GM08714 (cell line): ENCODE results near the gene CORO2A.

ENCODE experiments used
- H3K4me3 ChIP-seq: fragments of 200-500 bp; sonication (Bioruptor generic); 2 replicates; pipeline ENCODE4 v1.5.1; 2014; ENCODE audit warnings: mild to moderate bottlenecking, low read length, inconsistent platforms
- ZNF274 ChIP-seq: IDR thresholded peaks from 2 replicates; pipeline ENCODE4 v1.6.1; 2012; ENCODE audit warnings: mild to moderate bottlenecking, low read depth, low read length

Gene CORO2A

DNA sequence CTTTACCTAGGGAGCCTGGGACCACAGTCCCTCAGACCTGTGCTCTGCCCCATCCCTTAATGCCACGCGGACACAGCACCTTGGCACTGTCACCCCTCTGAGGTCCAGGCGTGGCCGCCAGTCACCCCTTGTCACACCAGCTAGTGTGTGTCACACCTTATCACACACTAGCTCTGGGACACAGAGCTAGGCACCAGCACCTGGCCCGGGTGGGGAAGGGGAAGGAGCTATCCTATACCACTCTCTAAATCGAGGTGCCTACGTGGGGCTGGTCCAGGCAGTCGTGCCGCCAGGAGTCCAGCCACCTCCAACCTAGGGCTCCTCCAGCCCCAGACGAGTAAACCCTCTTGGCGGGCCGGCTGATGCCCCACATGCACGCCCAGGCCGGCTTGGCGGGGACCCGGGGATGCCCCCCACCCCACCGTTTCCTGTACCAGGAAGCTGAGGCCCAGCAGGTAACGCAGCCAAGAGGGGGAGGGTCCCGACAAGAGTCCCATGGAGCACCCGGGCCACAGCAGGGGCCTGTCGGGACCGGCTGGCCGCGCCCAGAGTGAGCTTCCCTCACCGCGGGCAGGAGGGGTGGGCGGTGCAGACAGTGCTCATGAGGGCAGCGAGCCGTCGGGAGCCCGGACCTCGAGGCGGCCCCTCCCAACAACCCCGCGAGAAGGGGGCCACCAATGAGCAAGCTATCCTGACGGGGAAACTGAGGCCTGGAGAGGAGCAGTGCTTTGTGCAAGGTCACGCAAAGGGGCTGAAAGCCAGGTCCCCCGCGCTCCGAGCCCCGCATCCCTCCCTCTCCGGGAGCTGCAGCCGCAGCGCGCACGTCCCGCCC is 550 bp downstream of the CORO2A start:
- H3K4me3 ChIP-seq = peak overlapping the region; percentile 58; the same call in 1 of the 2 replicates
- TF ChIP-seq ZNF274 = no peak

DNA sequence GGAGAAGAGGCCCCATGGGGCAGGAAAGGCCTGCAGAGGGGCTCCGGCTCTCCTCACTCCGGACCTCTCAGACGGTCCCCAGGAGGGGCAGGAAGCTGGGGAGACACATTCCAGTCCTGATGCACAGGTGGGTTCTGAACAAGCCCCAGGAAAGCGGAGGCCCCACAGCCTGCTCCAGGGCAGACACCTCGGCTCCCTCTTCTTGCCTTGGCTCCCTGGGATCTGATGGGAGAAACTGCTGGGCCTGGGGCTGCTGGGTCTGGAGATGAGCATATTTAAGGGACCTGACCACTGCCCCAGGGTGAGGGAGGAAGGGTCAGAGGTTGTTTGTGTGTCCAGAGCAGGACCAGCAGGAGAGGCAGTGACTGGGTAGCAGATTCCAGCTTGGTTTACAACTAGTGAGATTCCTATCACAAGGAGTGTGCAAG is 1.2 kb downstream of the CORO2A start:
- H3K4me3 ChIP-seq = no peak overlapping the region
- no peak for TF ChIP-seq ZNF274

- no peak for TF ChIP-seq ZNF274
- no peak overlapping the region for H3K4me3 ChIP-seq
Observed at GRCh38 chr9:98190757-98191105, 1.7 kb downstream of the CORO2A start.

- no peak overlapping the region for H3K4me3 ChIP-seq
- TF ChIP-seq ZNF274 = no peak
Observed at GRCh38 chr9:98189412-98189811, 3.0 kb downstream of the CORO2A start.

GRCh38 chr9:98187926-98188325 is 4.5 kb downstream of the CORO2A start:
- TF ChIP-seq ZNF274 = no peak

GRCh38 chr9:98186236-98186635 is 6.2 kb downstream of the CORO2A start:
- TF ChIP-seq ZNF274 = no peak
- H3K4me3 ChIP-seq = no peak overlapping the region

More at GRCh38 chr9:98187926-98188325, 4.5 kb downstream of the CORO2A start:
- no peak overlapping the region for H3K4me3 ChIP-seq

DNA sequence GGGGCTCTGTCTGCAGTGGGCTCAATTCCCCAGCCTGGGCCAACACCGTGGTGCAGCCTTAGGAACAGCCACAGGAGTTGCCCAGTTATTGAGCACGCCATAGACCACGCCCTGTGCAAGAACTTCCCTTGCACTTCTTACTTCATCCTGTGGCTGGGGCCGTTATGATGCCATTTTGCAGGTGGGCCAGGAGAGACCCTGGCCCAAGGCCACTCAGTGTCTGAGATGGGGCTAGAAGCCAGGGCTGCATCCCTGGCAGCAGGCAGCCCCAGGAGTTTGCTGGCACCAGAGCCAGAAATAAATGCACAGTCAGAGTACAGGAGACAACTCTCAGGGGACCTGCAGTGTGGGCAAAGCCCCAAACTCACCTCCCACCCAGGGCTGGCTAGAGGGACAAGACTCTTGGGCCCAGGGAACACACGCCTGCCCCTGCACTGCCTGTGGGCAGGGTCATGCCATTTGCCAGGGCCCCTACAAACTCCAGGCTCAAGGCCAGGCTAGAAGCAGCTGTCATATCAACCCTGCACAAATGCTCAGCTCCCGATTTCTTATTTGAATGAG is 6.7 kb downstream of the CORO2A start:
- H3K4me3 ChIP-seq = no peak overlapping the region
- TF ChIP-seq ZNF274 = no peak

DNA sequence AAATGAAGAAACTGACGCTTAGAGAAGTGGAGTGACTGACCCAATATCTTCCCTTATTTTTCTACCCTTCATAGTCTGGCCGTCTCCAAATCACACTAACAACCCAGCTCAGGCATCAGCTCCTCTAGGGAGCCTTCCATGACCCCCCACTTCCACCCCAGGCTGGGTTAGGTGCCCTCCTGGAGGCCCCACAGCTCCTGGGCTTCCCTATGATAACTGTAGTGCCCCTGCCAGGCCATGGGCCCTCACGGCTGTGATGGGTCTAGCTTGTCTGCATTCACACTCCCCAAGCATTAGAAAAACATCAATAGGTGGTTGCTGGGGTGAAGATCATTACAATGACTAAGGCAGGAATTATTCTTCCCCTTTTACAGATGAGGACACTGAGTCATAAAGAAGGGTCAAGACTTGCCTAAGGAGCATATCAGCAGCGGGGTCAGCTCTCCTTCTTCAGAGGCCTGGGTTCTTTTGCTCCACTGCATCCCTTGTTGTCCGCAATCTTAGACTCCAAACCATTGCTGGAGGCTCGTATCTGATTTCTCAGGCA is 7.3 kb downstream of the CORO2A start:
- H3K4me3 ChIP-seq = no peak overlapping the region
- TF ChIP-seq ZNF274 = no peak

GRCh38 chr9:98184326-98184725 is 8.1 kb downstream of the CORO2A start:
- no peak for TF ChIP-seq ZNF274

DNA sequence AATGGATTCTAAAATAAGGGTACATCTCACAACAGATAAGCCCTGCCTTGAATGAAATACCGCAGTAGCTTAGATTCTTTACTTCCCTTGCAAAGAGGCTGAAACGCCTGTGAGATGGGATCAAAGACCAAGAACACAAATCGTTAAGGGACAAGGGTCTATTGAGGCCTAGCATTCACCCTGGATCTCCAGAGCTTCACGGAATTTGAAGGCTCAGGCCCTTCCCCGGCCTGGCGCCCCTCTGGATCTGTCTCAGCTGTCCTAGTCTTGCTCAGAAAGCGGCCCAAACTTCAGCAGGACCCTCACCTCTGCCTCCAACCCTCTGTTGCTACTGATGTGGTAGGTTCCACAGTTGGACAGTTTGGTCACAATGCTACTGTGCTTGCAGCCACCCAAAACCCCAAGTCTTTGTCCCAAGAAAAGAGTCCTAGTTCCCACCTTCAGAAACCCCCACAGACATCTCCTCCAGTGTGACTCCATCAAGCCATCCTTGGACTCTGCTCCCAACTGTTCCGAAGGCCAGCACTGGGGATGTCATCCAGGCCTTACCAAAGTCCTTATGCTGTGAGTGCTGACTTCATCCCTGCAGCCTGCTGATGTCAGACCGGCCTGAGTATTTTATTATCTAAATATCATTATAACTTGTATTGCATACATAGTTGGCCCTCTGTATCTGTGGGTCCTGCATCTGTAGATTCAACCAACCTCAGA is 9.4 kb downstream of the CORO2A start:
- no peak for TF ChIP-seq ZNF274
- H3K4me3 ChIP-seq = no peak overlapping the region

More at GRCh38 chr9:98184326-98184725, 8.1 kb downstream of the CORO2A start:
- H3K4me3 ChIP-seq = no peak overlapping the region

DNA sequence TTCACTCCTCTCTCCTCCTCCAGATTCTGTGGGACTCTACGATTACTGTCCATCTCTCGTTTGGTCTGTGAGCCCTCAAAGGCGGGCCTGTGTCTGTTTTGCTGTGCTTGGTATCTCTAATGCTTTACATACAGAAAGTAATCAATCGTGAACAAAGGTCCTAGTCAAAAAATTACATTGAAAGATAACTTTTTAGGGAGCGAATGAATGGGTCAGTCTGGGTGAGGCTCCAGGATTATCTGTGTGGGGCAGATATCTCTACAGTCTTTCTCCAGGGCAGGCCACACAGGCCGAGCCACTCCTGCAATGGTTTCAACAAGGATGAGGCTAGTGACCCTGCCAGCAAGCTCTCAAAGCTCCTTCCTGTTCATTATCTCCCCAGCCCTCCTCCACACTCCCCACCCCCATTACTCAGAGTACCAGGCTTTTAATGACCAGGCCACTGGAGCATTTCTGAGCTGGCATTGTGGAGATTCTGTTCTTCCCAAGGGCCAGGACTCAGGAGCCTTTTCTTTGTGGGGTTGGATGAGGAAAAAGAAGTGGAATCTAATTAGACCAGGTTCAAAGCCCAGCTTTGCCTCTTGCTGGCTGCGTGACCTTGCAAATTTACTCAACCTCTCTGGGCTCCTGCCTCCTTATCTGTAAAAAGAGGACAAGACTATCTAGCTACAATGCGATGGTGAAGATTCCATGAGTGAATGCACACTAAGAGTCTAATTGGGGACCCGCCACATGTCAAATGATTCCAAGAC is 10.2 kb downstream of the CORO2A start:
- H3K4me3 ChIP-seq = no peak overlapping the region
- TF ChIP-seq ZNF274 = no peak

- no peak overlapping the region for H3K4me3 ChIP-seq
- no peak for TF ChIP-seq ZNF274
Observed at GRCh38 chr9:98181746-98182068, 10.7 kb downstream of the CORO2A start.

DNA sequence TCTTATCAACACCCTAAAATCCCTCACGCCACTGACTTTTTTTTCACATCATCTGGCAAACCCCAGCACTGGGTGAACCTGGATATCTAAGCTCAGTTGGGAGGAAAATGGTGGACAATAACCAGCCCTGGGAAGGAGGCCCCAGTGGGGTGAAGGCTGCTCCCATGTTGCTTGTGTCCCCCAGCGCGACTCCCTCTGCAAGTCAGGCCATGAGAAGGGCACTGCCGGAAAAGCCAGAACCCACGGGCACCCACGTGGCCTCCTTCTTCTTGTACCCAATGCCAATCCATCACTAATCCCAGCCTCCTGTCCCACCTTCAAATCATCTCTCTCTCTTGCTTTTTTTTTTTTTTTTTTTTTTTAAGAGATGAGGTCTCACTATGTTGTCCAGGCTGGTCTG is 11.4 kb downstream of the CORO2A start:
- no peak overlapping the region for H3K4me3 ChIP-seq
- no peak for TF ChIP-seq ZNF274
